ENCODE results near the gene SRPK2.

DNA sequence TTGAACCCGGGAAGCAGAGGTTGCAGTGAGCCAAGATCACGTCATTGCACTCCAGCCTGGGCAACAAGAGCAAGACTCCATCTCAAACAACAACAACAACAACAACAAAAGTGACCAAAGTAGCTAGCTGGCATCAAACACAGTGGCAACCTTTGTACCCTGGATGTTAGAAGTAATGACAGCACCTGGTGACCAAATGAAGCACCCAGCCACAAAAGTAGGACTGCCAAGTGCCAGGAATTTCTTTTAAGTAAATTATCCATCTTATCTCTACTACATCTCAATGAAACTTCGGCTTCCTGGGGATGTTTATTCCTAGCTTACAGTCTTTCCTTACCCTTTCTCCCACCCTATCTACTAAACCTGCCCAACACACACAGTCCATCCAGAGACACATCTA is 18.8 kb downstream of the SRPK2 start:
- TF ChIP-seq, protein P1, sequence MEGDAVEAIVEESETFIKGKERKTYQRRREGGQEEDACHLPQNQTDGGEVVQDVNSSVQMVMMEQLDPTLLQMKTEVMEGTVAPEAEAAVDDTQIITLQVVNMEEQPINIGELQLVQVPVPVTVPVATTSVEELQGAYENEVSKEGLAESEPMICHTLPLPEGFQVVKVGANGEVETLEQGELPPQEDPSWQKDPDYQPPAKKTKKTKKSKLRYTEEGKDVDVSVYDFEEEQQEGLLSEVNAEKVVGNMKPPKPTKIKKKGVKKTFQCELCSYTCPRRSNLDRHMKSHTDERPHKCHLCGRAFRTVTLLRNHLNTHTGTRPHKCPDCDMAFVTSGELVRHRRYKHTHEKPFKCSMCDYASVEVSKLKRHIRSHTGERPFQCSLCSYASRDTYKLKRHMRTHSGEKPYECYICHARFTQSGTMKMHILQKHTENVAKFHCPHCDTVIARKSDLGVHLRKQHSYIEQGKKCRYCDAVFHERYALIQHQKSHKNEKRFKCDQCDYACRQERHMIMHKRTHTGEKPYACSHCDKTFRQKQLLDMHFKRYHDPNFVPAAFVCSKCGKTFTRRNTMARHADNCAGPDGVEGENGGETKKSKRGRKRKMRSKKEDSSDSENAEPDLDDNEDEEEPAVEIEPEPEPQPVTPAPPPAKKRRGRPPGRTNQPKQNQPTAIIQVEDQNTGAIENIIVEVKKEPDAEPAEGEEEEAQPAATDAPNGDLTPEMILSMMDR (IDR thresholded peaks at IDR 0.05), result no peak
- no peak for TF ChIP-seq EZH2 (IDR thresholded peaks at IDR 0.05; ENCODE audit: borderline replicate concordance, insufficient read depth, low read depth, low read length, poor library complexity, severe bottlenecking)
